HG03354 (cell line): ENCODE data around the gene GPATCH2.
"Not testable (repeated sequence)": the region's sequence is repeated elsewhere in the genome, so short reads cannot be mapped to it uniquely, and the experiment has no call there.

ENCODE experiments used
- ATAC-seq: cut with Tn5 transposase; IDR thresholded peaks from one replicate; pipeline ENCODE4 v1.9.1; 2021; ENCODE audit warnings: mild to moderate bottlenecking; ENCODE audit not compliant: unreplicated experiment, poor library complexity, severe bottlenecking

Gene GPATCH2

GRCh38 chr1:217585577-217585976 lies 45.3 kb downstream of the GPATCH2 start:
- ATAC-seq = no peak

- ATAC-seq = not testable (repeated sequence)
Measured at GRCh38 chr1:217584286-217584811, 46.5 kb downstream of the GPATCH2 start.

- no peak for ATAC-seq
Measured at GRCh38 chr1:217577336-217577735, 53.6 kb downstream of the GPATCH2 start.

DNA sequence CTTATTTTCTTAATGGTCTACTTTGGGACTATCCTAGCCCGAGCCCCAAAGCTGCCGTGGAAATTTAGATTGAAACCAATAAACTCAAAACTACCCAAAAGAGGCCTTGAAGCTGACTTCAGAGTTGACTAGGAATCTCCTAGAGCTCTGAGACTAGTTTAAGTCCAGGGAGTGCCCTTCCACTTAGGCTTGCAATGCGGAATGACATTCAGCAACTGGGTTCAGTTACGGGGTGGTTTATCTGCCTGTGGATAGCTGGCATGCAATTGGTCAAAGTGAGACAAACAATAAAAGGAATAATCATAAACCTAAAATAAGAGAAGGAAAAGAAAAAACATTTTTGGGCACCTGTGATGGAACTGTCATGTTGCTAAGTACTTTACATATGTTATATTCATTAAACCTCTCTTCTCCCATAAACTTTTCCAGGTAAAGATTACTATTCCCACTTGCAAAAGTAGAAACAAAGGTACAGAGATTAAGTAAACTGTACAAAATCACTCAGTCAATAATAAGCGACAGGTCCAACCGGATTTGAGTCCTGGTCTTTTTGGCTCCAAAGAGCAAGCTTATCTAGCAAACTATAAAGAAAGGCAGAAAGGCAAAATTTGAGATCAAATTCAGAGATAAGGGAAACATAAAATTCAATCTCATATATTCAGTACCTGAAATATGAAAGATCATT lies 56.5 kb downstream of the GPATCH2 start:
- no peak for ATAC-seq

DNA sequence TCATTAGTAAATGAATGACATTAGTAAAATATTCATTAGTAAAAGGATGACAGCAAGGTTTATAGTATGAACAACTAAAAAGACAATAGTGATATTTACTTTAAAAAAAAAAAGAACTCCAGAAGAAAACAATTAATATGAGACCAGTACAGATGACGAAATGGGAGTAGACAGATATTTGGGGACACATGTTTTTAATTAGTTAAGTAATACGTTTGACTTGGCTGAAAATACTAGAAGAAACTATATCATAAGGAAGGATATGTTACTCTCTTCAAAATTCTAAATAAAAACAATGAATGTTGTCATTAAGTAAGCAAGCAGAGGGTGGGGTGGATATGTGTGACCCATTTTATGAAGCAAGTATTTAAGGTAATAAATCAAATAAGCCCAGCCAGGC lies 61.9 kb downstream of the GPATCH2 start:
- ATAC-seq = no peak

DNA sequence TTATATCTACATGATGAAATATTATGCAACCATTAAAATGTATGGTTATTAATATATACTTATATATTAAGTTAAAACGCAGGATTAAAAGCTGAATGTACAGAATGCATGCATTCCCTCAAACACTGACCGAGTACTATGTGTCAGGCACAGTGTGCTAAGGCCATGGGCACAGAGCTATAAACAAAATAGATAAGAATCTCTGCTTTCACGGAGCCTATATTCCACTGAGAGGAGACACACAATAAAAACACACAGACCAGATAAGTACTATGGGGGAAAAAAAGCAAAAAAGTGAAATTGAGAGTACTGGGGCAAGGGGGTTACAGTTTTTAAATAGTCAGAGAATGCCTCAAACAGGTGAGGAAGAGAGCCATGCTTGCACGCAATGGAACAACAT lies 62.7 kb downstream of the GPATCH2 start:
- ATAC-seq = no peak

- no peak for ATAC-seq
Measured at GRCh38 chr1:217564833-217565232, 66.1 kb downstream of the GPATCH2 start.

GRCh38 chr1:217564207-217564606 lies 66.7 kb downstream of the GPATCH2 start:
- ATAC-seq = no peak

GRCh38 chr1:217563179-217563578 lies 67.7 kb downstream of the GPATCH2 start:
- no peak for ATAC-seq

GRCh38 chr1:217562229-217562878 lies 68.5 kb downstream of the GPATCH2 start:
- ATAC-seq = no peak

DNA sequence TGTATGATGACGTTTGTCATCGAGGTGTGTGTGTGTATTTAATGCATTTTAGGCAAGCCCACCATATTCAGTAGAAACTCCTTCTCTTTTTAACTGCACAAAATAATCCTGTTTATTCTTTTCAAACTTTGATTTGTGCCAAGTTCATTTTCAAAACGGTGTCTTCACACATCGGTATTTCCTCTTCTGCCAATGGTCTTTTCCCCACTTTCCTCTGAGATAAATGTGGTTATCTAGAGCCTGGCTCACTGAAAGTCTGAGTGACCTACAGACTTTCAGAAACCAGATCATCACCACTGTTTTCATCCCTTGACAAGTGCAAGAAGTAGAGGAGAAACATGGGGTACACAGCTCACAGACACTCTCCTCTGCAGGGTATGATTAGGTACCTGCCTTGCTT lies 69.4 kb downstream of the GPATCH2 start:
- ATAC-seq = no peak

GRCh38 chr1:217554849-217555248 lies 76.0 kb downstream of the GPATCH2 start:
- no peak for ATAC-seq

GRCh38 chr1:217553949-217554509 lies 76.9 kb downstream of the GPATCH2 start:
- no peak for ATAC-seq

DNA sequence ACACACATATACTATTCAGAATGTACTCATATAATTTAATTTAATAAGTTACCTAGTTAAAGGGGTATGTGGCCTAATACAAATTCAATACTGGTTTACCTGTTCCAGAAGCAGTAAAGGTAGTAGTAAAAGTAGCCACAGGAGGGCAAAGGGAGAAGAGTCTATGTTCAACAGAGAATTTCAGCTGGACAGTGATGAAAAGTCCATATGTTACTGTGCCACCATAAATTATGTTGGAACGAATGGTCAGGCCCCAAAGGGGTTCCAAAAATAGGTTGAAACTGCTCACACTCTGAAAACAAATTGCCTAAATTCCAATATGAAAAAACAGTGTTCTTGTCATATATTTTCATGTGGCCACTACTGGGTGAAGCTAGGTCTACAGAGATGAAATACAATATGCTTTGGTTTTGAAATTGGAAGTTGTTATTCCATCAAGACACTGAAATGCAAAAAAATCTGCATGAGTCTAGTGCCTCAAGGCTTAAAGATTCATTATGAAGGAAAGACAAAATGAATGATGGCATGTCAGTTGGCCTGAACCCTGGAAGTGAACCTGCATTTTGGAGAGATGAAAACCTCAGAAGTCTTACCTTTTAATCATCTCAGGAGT lies 78.4 kb downstream of the GPATCH2 start:
- ATAC-seq = no peak

DNA sequence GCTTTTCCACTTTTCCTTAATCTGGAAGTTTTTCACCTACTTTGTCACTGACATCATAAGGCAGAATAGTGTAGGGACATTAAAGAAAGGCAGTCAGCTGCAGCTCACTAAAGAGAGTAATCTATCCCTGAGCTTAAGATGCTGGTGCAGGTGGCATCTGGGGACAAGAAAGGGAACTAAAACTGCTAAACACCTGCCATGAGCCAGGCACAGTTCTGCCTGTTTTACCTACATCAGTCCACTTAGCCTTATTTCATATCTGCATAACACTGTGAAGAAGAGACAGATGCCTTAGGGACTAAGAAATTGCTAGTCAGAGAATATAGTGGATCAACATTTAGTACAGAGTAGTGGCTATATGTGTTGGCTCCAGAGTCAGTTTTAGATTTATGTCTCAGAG lies 88.1 kb downstream of the GPATCH2 start:
- peak; percentile 96 for ATAC-seq

- ATAC-seq = peak; percentile 6
Measured at GRCh38 chr1:217542136-217542777, 88.6 kb downstream of the GPATCH2 start.

- ATAC-seq = no peak
Measured at GRCh38 chr1:217540321-217540720, 90.6 kb downstream of the GPATCH2 start.

DNA sequence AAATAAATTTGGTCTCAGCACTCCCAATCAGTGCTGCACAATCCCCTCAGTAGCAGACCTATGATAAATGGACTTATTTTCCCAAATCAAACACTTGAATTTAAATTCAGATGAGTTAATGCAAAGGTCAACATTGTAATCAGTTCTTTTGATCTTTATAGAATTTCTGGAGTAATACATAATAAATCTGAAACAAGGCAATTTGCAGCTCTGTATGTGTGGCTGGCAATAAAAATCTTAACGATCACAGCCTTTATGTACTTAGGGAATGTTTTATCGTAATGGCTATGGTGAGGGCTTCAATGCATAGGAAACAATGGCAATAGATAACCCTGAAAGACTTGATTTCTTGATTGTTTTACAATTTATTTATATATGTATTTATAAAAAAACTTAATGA lies 91.4 kb downstream of the GPATCH2 start:
- no peak for ATAC-seq

DNA sequence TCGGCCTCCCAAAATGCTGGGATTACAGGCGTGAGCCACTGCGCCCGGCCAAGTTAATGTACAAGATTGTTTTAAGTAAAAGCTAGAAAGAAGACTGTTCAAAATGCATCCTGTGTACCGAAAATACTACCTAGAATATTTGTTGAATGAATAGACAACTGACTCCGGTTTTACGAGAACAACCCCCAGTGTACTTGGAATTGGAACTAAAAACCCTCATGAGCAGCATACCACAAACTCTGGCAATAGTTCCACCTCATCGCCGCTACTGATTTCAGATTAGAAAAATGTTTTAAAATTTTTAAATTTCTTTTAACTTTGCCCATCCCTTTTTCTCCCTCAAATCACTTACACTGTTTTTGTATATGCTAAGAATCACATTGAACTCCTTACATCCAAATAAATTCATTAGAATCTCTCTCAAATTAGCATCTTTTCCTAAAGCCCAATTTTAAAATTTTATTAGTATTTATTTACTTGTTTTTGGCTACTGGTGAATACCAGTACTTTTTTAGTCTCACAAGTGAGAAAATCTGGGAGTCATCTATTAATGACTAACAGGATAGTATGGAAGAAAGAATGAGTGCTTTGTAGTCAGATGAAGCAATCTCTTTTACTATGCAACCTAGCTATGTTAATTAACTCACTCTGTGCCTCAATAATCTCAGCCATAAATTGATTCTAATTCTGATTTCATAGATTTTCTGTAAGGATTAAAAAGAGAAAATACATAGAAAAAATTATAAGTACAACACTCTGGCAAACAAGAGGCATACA lies 95.1 kb downstream of the GPATCH2 start:
- ATAC-seq = no peak
